PFSK-1 (cell line): ENCODE measurements around the gene FNIP2.

Experiments used
- FOXP2 ChIP-seq: optimal IDR thresholded peaks from 2 replicates; pipeline ENCODE3; 2011; ENCODE audit warnings: borderline replicate concordance, control low read depth, inconsistent platforms; ENCODE audit not compliant: insufficient read depth; ENCODE audit errors: extremely low read length, extremely low read depth
- SIN3A ChIP-seq: IDR thresholded peaks from 2 replicates; pipeline ENCODE4 v1.6.1; 2012; ENCODE audit warnings: mild to moderate bottlenecking, low read length, moderate library complexity, borderline replicate concordance; ENCODE audit not compliant: insufficient read depth
- TF ChIP-seq, protein P1 (sequence below), 2 experiments: IDR thresholded peaks; 2 replicates each; pipeline versions ENCODE4 v1.6.1 to v1.8.0; 2011 to 2012; ENCODE audit warnings: low read depth in 2 of 2, low read length in 2 of 2, control low read depth in 1 of 2, inconsistent platforms in 1 of 2, mild to moderate bottlenecking in 1 of 2, moderate library complexity in 1 of 2; ENCODE audit not compliant: insufficient read depth in 1 of 2

DNA sequence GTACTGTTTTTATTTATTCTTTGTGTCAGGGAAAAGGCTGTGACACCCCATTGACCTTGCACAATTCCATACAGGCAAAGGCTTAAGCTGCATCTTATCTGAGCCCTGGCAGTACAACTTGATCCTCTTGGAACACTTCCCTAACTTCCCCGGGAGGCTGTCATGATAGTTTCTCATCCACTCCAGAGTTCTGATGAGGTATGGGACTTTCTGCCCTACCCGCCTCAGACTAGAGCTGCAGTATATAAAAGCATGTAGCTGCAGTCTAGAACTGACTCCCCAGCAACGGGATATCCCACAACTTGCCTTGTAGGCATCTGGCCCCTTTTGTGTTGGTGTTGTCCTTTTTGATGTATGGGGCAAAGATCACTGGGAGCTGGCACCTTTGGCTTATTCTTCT, 72.7 kb downstream of the FNIP2 start:
- TF ChIP-seq FOXP2 = no peak
- no peak for TF ChIP-seq SIN3A
- TF ChIP-seq, protein P1, sequence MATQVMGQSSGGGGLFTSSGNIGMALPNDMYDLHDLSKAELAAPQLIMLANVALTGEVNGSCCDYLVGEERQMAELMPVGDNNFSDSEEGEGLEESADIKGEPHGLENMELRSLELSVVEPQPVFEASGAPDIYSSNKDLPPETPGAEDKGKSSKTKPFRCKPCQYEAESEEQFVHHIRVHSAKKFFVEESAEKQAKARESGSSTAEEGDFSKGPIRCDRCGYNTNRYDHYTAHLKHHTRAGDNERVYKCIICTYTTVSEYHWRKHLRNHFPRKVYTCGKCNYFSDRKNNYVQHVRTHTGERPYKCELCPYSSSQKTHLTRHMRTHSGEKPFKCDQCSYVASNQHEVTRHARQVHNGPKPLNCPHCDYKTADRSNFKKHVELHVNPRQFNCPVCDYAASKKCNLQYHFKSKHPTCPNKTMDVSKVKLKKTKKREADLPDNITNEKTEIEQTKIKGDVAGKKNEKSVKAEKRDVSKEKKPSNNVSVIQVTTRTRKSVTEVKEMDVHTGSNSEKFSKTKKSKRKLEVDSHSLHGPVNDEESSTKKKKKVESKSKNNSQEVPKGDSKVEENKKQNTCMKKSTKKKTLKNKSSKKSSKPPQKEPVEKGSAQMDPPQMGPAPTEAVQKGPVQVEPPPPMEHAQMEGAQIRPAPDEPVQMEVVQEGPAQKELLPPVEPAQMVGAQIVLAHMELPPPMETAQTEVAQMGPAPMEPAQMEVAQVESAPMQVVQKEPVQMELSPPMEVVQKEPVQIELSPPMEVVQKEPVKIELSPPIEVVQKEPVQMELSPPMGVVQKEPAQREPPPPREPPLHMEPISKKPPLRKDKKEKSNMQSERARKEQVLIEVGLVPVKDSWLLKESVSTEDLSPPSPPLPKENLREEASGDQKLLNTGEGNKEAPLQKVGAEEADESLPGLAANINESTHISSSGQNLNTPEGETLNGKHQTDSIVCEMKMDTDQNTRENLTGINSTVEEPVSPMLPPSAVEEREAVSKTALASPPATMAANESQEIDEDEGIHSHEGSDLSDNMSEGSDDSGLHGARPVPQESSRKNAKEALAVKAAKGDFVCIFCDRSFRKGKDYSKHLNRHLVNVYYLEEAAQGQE (IDR thresholded peaks at IDR 0.05; ENCODE audit: insufficient read depth in 1 of 2, low read depth in 2 of 2, low read length in 2 of 2) = no peak
